Activated CD8-positive, alpha-beta T cell treated with anti-CD3 and anti-CD28 coated beads for 36 hours (primary cell): ENCODE results near the gene NR2F1-AS1. TPM values are rescaled to one million over a fixed set of nuclear protein-coding genes. Genes with fewer than 3 reads are reported as not detected.
A peak's percentile ranks its signal among the peaks of the same experiment; 100 is the strongest.

Experiments used
- ATAC-seq: fragments of 200-7000 bp; cut with Tn5 transposase; one replicate; pipeline ENCODE4 v1.10.0; 2021; ENCODE audit warnings: mild to moderate bottlenecking, moderate library complexity
- CTCF ChIA-PET: fragments of 350-600 bp; sonication (Branson Sonifier 250); formaldehyde crosslinking; loops from one replicate; lab custom pipeline; 2021; ENCODE audit warnings: antibody characterized with exemption; lab: Charles Lee
- POLR2A ChIA-PET: fragments of 350-600 bp; sonication (Branson Sonifier 250); formaldehyde crosslinking; loops from one replicate; lab custom pipeline; 2021; ENCODE audit warnings: antibody characterized with exemption; lab: Charles Lee
- DNase-seq: peaks from one replicate; pipeline ENCODE4 v3.0.0-alpha.2; 2020
- H3K27ac Mint-ChIP-seq: one replicate; pipeline ENCODE4 v1.8.0; 2021; ENCODE audit warnings: mild to moderate bottlenecking, mixed read lengths
- H3K27me3 Mint-ChIP-seq: one replicate; pipeline ENCODE4 v1.8.0; 2021; ENCODE audit warnings: mixed read lengths
- H3K36me3 Mint-ChIP-seq: one replicate; pipeline ENCODE4 v1.8.0; 2021; ENCODE audit warnings: low read depth, mixed read lengths
- H3K4me1 Mint-ChIP-seq: one replicate; pipeline ENCODE4 v1.8.0; 2021; ENCODE audit warnings: low read depth, mixed read lengths
- H3K4me3 Mint-ChIP-seq: one replicate; pipeline ENCODE4 v1.8.0; 2021; ENCODE audit warnings: mild to moderate bottlenecking, moderate library complexity, mixed read lengths
- H3K9me3 Mint-ChIP-seq: one replicate; pipeline ENCODE4 v1.8.0; 2021; ENCODE audit warnings: mixed read lengths
- CTCF ChIP-seq: fragments of 200-600 bp; IDR thresholded peaks from one replicate; pipeline ENCODE4 v1.8.0; 2022; ENCODE audit warnings: antibody characterized with exemption, mild to moderate bottlenecking
- intact Hi-C: fragments of 100-400 bp; cut with micrococcal nuclease; formaldehyde crosslinking; loops from one replicate; pipeline ENCODE4 v1.10.0; 2022
- total RNA-seq, 2 experiments: library from RNA; stranded (reverse); gene quantifications; one replicate each; pipeline ENCODE4 v1.2.3, GENCODE V29; 2021

NR2F1-AS1 gene
- total RNA-seq, 2 experiments from 2014 or later = not detected

GRCh38 chr5:93584596-93585040, 3.6 kb upstream of the NR2F1-AS1 start:
- DNase-seq = no peak
- ChIA-PET CTCF (interaction anchor here (1.3 to 3.2 kb wide), 2 partner anchors 14 to 23 kb away, joined by 3 to 10 read pairs; no protein-coding TSS in a partner anchor), POLR2A (no interaction called here)
- no peak for TF ChIP-seq CTCF
- peak overlapping the region; percentile 27 for H3K4me3 Mint-ChIP-seq
- H3K27me3 Mint-ChIP-seq = peaks cover 54% of the 10 kb centered on the region
- H3K9me3 Mint-ChIP-seq = peaks cover 6% of the 10 kb centered on the region
- peaks cover 5% of the 10 kb centered on the region for H3K36me3 Mint-ChIP-seq
- ATAC-seq = no peak
- no peak overlapping the region for H3K27ac Mint-ChIP-seq
- peaks cover 39% of the 10 kb centered on the region for H3K4me1 Mint-ChIP-seq
- intact Hi-C loops = loop anchor here (5.0 kb wide), 2 partner anchors 38 to 328 kb away; no protein-coding TSS in a partner anchor

GRCh38 chr5:93583768-93584595, 3.0 kb upstream of the NR2F1-AS1 start:
- H3K9me3 Mint-ChIP-seq = peaks cover 6% of the 10 kb centered on the region
- ATAC-seq = peak; percentile 18
- H3K4me3 Mint-ChIP-seq = peak overlapping the region; percentile 27
- no peak for DNase-seq
- H3K36me3 Mint-ChIP-seq = peaks cover 5% of the 10 kb centered on the region
- no peak overlapping the region for H3K27ac Mint-ChIP-seq
- TF ChIP-seq CTCF = no peak
- POLR2A ChIA-PET = no interaction called here
- intact Hi-C loops = loop anchor here (2.0 to 5.0 kb wide), 3 partner anchors 38 to 328 kb away; no protein-coding TSS in a partner anchor
- peaks cover 38% of the 10 kb centered on the region for H3K4me1 Mint-ChIP-seq
- peaks cover 47% of the 10 kb centered on the region for H3K27me3 Mint-ChIP-seq
- CTCF ChIA-PET = interaction anchor here (1.0 to 3.2 kb wide), 6 partner anchors 15 to 333 kb away, joined by 3 to 15 read pairs (median 4); no protein-coding TSS in a partner anchor

- Mint-ChIP-seq H3K4me1 (peaks cover 33% of the 10 kb centered on the region), H3K36me3 (peaks cover 3% of the 10 kb centered on the region), H3K9me3 (peaks cover 2% of the 10 kb centered on the region), H3K4me3 (no peak overlapping the region), H3K27ac (no peak overlapping the region), H3K27me3 (peaks cover 48% of the 10 kb centered on the region)
- TF ChIP-seq CTCF = no peak
- CTCF ChIA-PET = interaction anchor here (0.8 to 3.2 kb wide), 7 partner anchors 11 to 333 kb away, joined by 3 to 15 read pairs (median 5); no protein-coding TSS in a partner anchor
- POLR2A ChIA-PET = no interaction called here
- intact Hi-C loops = loop anchor here (2.0 to 5.0 kb wide), 3 partner anchors 39 to 329 kb away; no protein-coding TSS in a partner anchor
- DNase-seq (no peak), ATAC-seq (no peak)
Observed at GRCh38 chr5:93583439-93583767, 2.4 kb upstream of the NR2F1-AS1 start.

GRCh38 chr5:93582677-93583438, 1.8 kb upstream of the NR2F1-AS1 start, which contains the start of gene NR2F1:
TSS of gene NR2F1 (plus strand) at chr5:93583222. CDS start at chr5:93585024, 1,802 bp downstream.
- H3K36me3 Mint-ChIP-seq = peaks cover 3% of the 10 kb centered on the region
- no peak for TF ChIP-seq CTCF
- H3K4me1 Mint-ChIP-seq = peaks cover 30% of the 10 kb centered on the region
- ChIA-PET POLR2A (interaction anchor here (0.6 to 0.7 kb wide), 2 partner anchors 224 to 249 kb away, joined by 3 read pairs; no protein-coding TSS in a partner anchor), CTCF (interaction anchor here (0.8 to 3.2 kb wide), 7 partner anchors 10 to 334 kb away, joined by 3 to 15 read pairs (median 5); no protein-coding TSS in a partner anchor)
- H3K9me3 Mint-ChIP-seq = peaks cover 2% of the 10 kb centered on the region
- intact Hi-C loops = loop anchor here (2.0 to 5.0 kb wide), 3 partner anchors 39 to 329 kb away; no protein-coding TSS in a partner anchor
- no peak within 1 kb of the TSS for H3K27ac Mint-ChIP-seq
- peak; percentile 38 for ATAC-seq
- no peak within 1 kb of the TSS for H3K4me3 Mint-ChIP-seq
- H3K27me3 Mint-ChIP-seq = peaks cover 49% of the 10 kb centered on the region
- no peak for DNase-seq
